AG20443 (cell line): Measurements from ENCODE around the gene CLEC11A.
"Not testable (repeated sequence)": the region's sequence is repeated elsewhere in the genome, so short reads cannot be mapped to it uniquely, and the experiment has no call there.

ENCODE experiments used
- DNase-seq: peaks from one replicate; pipeline ENCODE4 v3.0.0; 2012; ENCODE audit warnings: low spot score, mixed read lengths

CLEC11A gene

GRCh38 chr19:50721441-50722137 lies 1.6 kb upstream of the CLEC11A start:
- DNase-seq = no peak

GRCh38 chr19:50722201-50723013 lies 757 bp upstream of the CLEC11A start:
- no peak for DNase-seq

GRCh38 chr19:50723735-50724521 lies 764 bp downstream of the CLEC11A start:
- DNase-seq = no peak

- DNase-seq = peak; percentile 99
Observed at GRCh38 chr19:50724522-50725217, 1.5 kb downstream of the CLEC11A start.

GRCh38 chr19:50725218-50725910 lies 2.2 kb downstream of the CLEC11A start:
- DNase-seq = no peak

GRCh38 chr19:50725911-50726230 lies 2.7 kb downstream of the CLEC11A start:
- no peak for DNase-seq

GRCh38 chr19:50728084-50728737 lies 5.0 kb downstream of the CLEC11A start:
- peak; percentile 82 for DNase-seq

- DNase-seq = no peak
Observed at GRCh38 chr19:50729894-50730293, 6.7 kb downstream of the CLEC11A start.

GRCh38 chr19:50735869-50736268 lies 12.7 kb downstream of the CLEC11A start:
- no peak for DNase-seq

- DNase-seq = no peak
Observed at GRCh38 chr19:50736338-50736737, 13.2 kb downstream of the CLEC11A start.

- no peak for DNase-seq
Observed at GRCh38 chr19:50739132-50739913, 16.2 kb downstream of the CLEC11A start.

- no peak for DNase-seq
Observed at GRCh38 chr19:50739914-50740426, 16.8 kb downstream of the CLEC11A start.

GRCh38 chr19:50741179-50741933 lies 18.2 kb downstream of the CLEC11A start:
- DNase-seq = no peak

- no peak for DNase-seq
Observed at GRCh38 chr19:50743537-50743936, 20.4 kb downstream of the CLEC11A start.

- DNase-seq = no peak
Observed at GRCh38 chr19:50745221-50745620, 22.1 kb downstream of the CLEC11A start.

GRCh38 chr19:50747141-50747540 lies 24.0 kb downstream of the CLEC11A start:
- DNase-seq = not testable (repeated sequence)

- no peak for DNase-seq
Observed at GRCh38 chr19:50749490-50749889, 26.3 kb downstream of the CLEC11A start.

GRCh38 chr19:50750010-50750409 lies 26.8 kb downstream of the CLEC11A start:
- DNase-seq = no peak

- no peak for DNase-seq
Observed at GRCh38 chr19:50753879-50754278, 30.7 kb downstream of the CLEC11A start.
